Natural killer cell (primary cell): ENCODE data around the gene CES4A. TPM values are rescaled to one million over a fixed set of nuclear protein-coding genes. Genes with fewer than 3 reads are reported as not detected.

Experiments used
- ATAC-seq, 3 donors: fragments of 150-1000 bp in 2 of 3; fragments of 200-7000 bp in 1 of 3; cut with Tn5 transposase; 1 replicate in 1 of 3; 2 replicates in 2 of 3; pipeline ENCODE4 v1.10.0; 2021; ENCODE audit warnings: mild to moderate bottlenecking in 2 of 3, moderate library complexity in 2 of 3
- DNase-seq, 2 donors: peaks; one replicate each; pipeline versions ENCODE4 v3.0.0 to v3.0.0-alpha.2; 2013 to 2021; ENCODE audit warnings: mixed read lengths in 1 of 2
- H3K27ac ChIP-seq: one replicate; pipeline ENCODE4 v1.5.1; 2013; ENCODE audit warnings: mild to moderate bottlenecking, low read length
- H3K27me3 ChIP-seq: one replicate; pipeline ENCODE4 v1.6.1; 2013; ENCODE audit warnings: low read length; ENCODE audit not compliant: control insufficient read depth, insufficient read depth
- H3K36me3 ChIP-seq: one replicate; pipeline ENCODE4 v1.6.1; 2013; ENCODE audit warnings: low read length; ENCODE audit not compliant: control insufficient read depth, insufficient read depth
- H3K4me1 ChIP-seq: one replicate; pipeline ENCODE4 v1.6.1; 2013; ENCODE audit warnings: low read length; ENCODE audit not compliant: control insufficient read depth, insufficient read depth
- H3K4me3 ChIP-seq: one replicate; pipeline ENCODE4 v1.5.1; 2013; ENCODE audit warnings: low read length
- H3K9me3 ChIP-seq: one replicate; pipeline ENCODE4 v1.6.1; 2013; ENCODE audit warnings: low read length; ENCODE audit not compliant: control insufficient read depth, insufficient read depth
- H3K27ac Mint-ChIP-seq, 2 donors: one replicate each; pipeline ENCODE4 v1.8.0; 2022; ENCODE audit warnings: mild to moderate bottlenecking in 2 of 2, mixed read lengths in 2 of 2, moderate library complexity in 1 of 2
- H3K27me3 Mint-ChIP-seq, 2 donors: one replicate each; pipeline ENCODE4 v1.8.0; 2022; ENCODE audit warnings: low read depth in 2 of 2, mixed read lengths in 2 of 2
- H3K36me3 Mint-ChIP-seq: one replicate; pipeline ENCODE4 v1.8.0; 2022; ENCODE audit warnings: mixed read lengths
- H3K4me1 Mint-ChIP-seq, 2 donors: one replicate each; pipeline ENCODE4 v1.8.0; 2022; ENCODE audit warnings: mixed read lengths in 2 of 2
- H3K4me3 Mint-ChIP-seq: one replicate; pipeline ENCODE4 v1.8.0; 2022; ENCODE audit warnings: mild to moderate bottlenecking, moderate library complexity, mixed read lengths
- H3K9me3 Mint-ChIP-seq, 2 donors: one replicate each; pipeline ENCODE4 v1.8.0; 2022; ENCODE audit warnings: mixed read lengths in 2 of 2
- WGBS: methylation state at CpG from one replicate; pipeline ENCODE4 v1.1.7; 2013; ENCODE audit warnings: missing lambda C conversion rate; ENCODE audit not compliant: insufficient coverage; 5-methylcytosine and 5-hydroxymethylcytosine counted together
- intact Hi-C: fragments of 100-400 bp; cut with micrococcal nuclease; formaldehyde crosslinking; loops from one replicate; pipeline ENCODE4 v1.14.2; 2022
- total RNA-seq, 4 donors: library from RNA; stranded (reverse); fragments of 120-200 nt in 1 of 4; gene quantifications; one replicate each; pipeline versions ENCODE4 v1.2.3 to v1.2.4, GENCODE V29; 2013 to 2022
- TF ChIP-seq, protein P1 (sequence below): fragments of 200-600 bp; IDR thresholded peaks from one replicate; pipeline ENCODE4 v1.8.0; 2022; ENCODE audit warnings: antibody characterized with exemption

The CES4A gene
- total RNA-seq, 3 donors from 2014 or later (not counting 1 experiment from before 2014, with no cell fraction given) = 7.5 to 9.0 (median 8.8) TPM

DNA sequence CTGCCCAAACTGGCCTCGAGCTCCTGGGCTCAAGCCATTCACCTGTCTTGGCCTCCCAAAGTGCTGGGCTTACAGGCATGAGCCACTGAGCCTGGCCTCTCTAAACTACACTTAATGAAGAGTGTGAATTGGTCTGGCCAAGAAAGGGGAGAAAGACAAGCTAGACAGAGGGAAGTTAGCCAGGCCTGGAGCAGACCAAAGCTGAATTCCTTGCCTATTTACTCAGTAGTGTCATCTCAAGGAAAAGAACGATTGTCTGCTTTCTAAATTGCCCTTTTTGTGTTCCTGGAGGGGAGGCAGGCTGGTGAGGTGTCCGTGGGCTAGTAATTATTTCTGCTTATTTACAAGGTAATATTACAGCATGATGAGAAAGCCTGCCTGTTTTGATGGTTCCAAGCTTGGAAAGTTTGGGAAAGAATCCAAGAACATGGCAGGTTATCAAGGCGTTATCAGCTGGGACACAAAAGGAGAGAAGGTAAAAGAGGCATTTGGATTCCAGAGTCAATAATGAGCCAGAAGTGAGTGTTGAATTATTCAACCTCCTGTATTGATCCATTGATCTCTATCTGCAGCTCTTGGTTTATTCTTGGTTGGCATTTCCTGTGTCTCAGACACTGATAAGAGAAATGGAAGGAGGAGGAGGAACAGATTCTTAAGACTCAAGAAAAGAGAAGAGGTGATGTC is 34.3 kb downstream of the CES4A start:
- TF ChIP-seq, protein P1, sequence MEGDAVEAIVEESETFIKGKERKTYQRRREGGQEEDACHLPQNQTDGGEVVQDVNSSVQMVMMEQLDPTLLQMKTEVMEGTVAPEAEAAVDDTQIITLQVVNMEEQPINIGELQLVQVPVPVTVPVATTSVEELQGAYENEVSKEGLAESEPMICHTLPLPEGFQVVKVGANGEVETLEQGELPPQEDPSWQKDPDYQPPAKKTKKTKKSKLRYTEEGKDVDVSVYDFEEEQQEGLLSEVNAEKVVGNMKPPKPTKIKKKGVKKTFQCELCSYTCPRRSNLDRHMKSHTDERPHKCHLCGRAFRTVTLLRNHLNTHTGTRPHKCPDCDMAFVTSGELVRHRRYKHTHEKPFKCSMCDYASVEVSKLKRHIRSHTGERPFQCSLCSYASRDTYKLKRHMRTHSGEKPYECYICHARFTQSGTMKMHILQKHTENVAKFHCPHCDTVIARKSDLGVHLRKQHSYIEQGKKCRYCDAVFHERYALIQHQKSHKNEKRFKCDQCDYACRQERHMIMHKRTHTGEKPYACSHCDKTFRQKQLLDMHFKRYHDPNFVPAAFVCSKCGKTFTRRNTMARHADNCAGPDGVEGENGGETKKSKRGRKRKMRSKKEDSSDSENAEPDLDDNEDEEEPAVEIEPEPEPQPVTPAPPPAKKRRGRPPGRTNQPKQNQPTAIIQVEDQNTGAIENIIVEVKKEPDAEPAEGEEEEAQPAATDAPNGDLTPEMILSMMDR = no peak
- Mint-ChIP-seq H3K4me1 (no peaks in the 10 kb centered on the region), H3K4me3 (no peak overlapping the region), H3K36me3 (no peaks in the 10 kb centered on the region), H3K27ac (no peak overlapping the region), H3K27me3 (peaks cover 0 to 3% of the 10 kb centered on the region in 2 donors), H3K9me3 (no peaks in the 10 kb centered on the region)
- ATAC-seq (no peak), DNase-seq (no peak)
- 80% methylated on average over 4 of the region's 4 CpGs for WGBS
- Histone ChIP-seq H3K9me3 (no peaks in the 10 kb centered on the region), H3K4me1 (no peaks in the 10 kb centered on the region), H3K4me3 (no peak overlapping the region), H3K27ac (no peak overlapping the region), H3K27me3 (no peaks in the 10 kb centered on the region), H3K36me3 (no peaks in the 10 kb centered on the region)
- intact Hi-C loops = no loop called here

DNA sequence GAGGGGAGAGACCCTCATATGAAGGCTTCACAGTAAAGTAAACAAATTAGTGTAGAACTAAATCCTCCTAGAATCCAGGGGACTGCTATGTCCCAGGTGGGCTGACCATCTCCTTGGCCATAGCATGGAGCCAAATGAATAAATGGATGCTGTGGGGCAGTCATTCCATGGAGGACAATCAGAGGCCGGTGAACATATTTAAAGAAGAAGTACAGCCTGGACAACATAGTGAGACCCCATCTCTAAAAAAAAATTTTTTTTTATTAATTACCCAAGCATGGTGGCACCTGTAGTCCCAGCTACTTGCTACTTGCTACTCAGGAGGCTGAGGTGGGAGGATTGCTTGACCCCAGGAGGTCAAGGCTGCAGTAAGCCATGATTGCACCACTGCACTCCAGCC is 35.3 kb downstream of the CES4A start:
- peaks cover 0 to 3% of the 10 kb centered on the region in 2 donors for H3K27me3 Mint-ChIP-seq
- no peaks in the 10 kb centered on the region for H3K27me3 ChIP-seq
- whole genome bisulfite sequencing = 100% methylated on average over 1 of the region's 1 CpG
- H3K4me1 ChIP-seq = peaks cover 8% of the 10 kb centered on the region
- H3K36me3 Mint-ChIP-seq = no peaks in the 10 kb centered on the region
- DNase-seq (no peak), ATAC-seq (no peak)
- TF ChIP-seq, protein P1 = no peak
- no peak overlapping the region for H3K4me3 ChIP-seq
- H3K4me3 Mint-ChIP-seq = no peak overlapping the region
- intact Hi-C loops = no loop called here
- H3K9me3 ChIP-seq = no peaks in the 10 kb centered on the region
- no peak overlapping the region for H3K27ac ChIP-seq
- no peaks in the 10 kb centered on the region for H3K9me3 Mint-ChIP-seq
- H3K36me3 ChIP-seq = no peaks in the 10 kb centered on the region
- no peak overlapping the region for H3K27ac Mint-ChIP-seq
- H3K4me1 Mint-ChIP-seq = peaks cover 0 to 5% of the 10 kb centered on the region in 2 donors

DNA sequence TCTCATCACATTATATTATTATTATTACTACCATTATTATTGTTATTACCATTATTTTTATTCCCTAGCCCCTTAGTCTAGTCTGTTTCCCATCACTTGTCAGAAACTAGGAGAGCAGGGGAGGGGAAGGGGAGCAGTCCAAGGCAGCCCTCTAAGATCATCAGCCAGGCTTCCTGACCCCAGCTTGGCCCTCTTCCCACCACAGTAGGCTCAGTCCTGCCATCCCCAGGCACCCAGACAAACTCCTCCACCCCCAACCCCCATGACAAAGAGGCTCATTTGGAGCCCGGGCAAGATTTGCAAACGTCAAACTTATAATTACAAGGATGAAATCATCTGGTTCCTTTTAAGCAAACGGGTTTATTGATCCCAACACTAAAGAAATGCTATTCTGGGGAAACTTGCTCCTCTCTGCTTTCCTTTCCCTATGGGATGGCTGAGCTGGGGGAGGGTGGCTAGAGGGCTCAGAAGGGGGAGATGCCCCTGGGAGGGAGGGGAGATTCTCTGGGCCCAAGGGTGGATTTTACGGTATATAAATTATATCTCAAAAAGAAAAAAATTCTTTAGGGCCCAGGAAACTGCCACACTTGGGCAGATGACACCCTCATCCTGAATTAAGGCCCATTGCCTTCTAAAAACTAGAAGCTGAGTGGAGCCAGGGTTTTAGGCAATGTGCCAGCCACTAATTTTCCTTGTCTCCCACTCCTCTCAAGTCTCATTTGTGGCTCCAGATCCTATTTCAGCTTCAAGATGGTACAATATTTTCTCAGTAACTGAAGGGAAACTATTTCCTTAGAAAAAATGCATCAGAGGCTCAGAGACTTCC is 36.2 kb downstream of the CES4A start:
- intact Hi-C loops = no loop called here
- no peak overlapping the region for H3K4me3 ChIP-seq
- peaks cover 9% of the 10 kb centered on the region for H3K4me1 ChIP-seq
- no peak overlapping the region for H3K27ac Mint-ChIP-seq
- TF ChIP-seq, protein P1 = no peak
- H3K27ac ChIP-seq = no peak overlapping the region
- no peaks in the 10 kb centered on the region for H3K36me3 Mint-ChIP-seq
- H3K9me3 Mint-ChIP-seq = no peaks in the 10 kb centered on the region
- peaks cover 0 to 6% of the 10 kb centered on the region in 2 donors for H3K4me1 Mint-ChIP-seq
- H3K27me3 ChIP-seq = no peaks in the 10 kb centered on the region
- peaks cover 0 to 3% of the 10 kb centered on the region in 2 donors for H3K27me3 Mint-ChIP-seq
- no peaks in the 10 kb centered on the region for H3K9me3 ChIP-seq
- DNase-seq (no peak), ATAC-seq (no peak)
- no peak overlapping the region for H3K4me3 Mint-ChIP-seq
- H3K36me3 ChIP-seq = no peaks in the 10 kb centered on the region
- WGBS = 96% methylated on average over 3 of the region's 4 CpGs
